Stimulated activated naive CD8-positive, alpha-beta T cell treated with anti-CD3 and anti-CD28 coated beads, Interleukin-15, Interleukin-2, amounts not matched to agents 100 U/mL and 50 U/mL, for 24 hours (primary cell): ENCODE data around the gene PRR33.
A peak's percentile ranks its signal among the peaks of the same experiment; 100 is the strongest.

Experiments used
- ATAC-seq: fragments of 150-1000 bp; cut with Tn5 transposase; one replicate; pipeline ENCODE4 v1.10.0; 2021
- DNase-seq: peaks from one replicate; pipeline ENCODE4 v3.0.0; 2021

Gene PRR33

DNA sequence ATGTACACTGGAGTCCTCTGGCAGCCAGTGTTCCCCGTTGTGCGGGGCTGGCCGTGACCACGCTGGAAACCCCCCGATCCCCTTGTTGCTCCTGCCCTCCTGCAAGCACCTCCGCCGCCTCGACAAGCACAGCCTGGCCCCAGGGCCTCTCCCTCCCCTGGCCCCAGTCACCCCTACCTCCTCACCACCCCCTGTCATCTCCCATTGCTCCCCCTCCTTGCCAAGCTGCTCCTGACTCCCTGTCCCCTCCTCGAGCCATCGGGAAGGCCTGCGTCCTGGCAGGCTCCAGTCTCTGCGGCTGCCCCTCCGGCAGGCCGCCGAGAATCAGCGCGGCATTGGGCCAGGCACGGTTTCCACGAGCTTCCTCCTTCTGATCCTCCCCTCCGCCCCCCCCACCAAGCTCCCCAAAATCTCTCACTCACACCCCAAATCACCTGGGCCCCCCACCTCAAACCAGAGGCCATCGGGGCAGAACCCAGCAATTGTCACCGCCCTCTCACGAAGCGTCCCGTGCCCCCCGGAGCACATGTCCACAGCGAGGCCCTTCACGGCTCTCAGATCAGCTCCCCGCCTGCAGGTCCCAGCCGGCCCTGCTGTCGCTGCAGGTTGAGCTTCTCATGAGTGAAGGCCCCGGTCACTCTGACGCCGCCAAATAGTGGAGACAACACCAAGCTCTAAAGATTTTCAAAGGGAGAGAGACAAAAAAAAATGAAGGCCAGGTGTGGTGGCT lies 44.5 kb downstream of the PRR33 start:
- ATAC-seq (no peak), DNase-seq (no peak)

DNA sequence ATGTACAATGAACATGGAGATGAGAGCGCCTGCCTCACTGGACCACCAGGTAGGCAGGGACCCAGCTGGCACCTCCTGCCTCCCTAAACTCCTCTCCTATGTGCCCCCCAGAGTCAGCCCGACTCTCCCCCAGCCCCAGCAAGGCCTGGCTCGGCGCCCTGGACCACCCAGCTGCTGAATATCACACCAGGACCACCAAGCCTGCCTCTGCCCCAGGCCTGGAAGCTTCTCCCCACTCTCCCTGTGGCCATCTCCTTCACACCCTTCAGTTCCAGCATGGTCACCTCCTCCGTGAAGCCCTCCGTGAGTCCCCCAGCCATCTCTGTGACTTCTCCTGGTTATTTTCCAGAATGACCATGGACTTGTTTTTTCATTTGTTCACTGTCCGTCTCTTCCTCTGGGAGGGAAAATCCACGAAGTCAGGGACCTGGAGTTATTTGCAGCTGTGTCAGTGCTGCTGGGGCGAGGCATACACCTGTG lies 45.2 kb downstream of the PRR33 start:
- ATAC-seq (no peak), DNase-seq (no peak)

DNA sequence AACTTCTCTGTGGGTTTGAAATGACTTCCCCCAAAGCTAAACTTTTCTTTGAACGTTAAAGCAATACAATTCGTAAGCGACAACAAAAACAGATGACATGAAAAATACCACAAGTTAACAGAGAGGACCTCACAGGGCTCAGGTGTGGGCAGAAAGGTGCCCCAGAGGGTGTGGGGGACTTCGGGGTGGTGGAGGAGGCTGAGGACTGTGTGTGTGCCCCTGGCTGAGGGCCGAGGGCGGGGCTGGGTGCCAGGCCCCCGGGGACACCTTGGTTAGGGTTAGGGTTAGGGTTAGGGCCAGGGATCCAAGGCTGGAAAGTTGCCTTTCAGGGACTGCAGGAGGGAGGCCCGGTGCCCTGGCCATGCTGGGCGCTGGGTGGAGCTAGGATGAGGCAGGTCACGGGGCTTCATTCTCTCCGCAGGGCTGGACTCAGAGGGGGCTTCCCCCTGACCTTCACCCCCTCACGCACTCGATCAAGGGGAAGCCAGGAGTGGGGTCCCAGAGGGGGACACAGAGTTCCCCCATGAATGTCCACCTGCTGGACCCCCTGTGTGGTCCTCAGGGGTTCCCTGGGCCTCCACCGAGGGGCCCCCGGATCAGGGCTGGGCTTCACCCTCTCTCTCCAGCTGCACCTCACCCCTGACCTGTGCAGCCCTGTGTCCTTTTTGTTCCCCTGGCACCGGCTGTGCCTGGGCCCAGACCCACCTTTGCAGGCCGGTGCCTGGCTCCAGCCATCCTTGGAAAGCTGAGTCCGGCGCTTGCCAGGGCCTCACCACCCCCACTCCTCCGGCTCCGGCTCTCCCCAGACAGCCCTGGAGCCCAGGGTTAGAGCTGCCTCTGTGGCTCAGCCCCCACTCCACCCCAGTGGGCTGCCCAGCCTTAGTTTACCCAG lies 45.9 kb downstream of the PRR33 start:
- no peak for ATAC-seq
- DNase-seq, result no peak

DNA sequence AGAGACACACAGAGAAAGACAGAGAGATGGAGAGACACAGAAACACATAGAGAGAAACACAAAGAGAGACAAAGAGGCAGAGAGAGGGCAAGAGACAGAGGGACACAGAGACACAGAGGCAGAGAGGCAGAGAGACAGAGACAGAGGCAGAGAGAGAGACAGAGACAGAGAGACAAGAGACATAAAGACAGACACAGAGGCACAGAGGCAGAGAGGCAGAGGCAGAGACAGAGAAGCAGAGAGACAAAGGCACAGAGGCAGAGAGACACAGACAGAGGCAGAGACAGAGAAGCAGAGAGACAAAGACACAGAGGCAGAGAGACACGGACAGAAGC lies 46.6 kb downstream of the PRR33 start:
- no peak for DNase-seq
- no peak for ATAC-seq

DNA sequence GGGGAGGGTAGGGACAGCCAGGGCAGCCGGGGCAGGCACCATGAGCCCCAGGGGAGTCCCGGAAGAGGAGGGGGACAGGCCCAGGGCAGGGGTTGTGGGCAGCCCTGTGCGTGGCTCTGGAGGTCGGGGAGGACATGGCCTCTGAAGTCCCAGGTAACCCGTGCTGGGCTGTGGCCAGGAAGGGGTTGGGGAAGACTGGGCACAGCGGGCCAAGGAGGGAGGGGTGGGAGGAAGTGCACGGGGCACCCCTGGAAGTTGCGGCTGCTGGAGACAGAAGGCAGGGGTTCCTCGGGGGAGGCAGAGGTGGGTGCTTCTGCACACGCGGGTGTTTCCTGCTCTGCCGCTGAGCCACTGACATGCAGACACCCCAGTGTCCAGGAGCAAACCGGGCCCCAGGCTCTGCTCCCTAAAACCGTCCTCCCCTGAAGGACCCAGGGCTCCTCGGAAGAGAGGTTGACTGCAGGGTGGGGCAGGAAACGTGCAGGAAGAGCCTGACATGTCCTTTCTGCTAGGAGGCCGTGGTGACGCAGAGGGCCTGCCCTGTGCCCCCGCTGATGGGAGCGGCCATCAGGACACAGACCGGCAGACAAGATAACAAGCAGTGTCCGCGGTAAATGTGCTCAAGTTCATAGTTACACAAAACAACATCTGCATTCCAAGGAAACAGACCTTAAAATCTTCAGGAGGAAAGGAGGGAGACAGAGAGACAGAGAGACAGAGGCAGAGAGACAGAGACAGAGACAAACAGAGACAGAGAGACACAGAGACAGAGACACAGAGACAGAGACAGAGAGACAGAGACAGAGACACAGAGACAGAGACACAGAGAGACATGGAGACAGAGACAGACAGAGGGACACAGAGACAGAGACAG lies 47.2 kb downstream of the PRR33 start:
- ATAC-seq, result no peak
- peak; percentile 63 for DNase-seq

DNA sequence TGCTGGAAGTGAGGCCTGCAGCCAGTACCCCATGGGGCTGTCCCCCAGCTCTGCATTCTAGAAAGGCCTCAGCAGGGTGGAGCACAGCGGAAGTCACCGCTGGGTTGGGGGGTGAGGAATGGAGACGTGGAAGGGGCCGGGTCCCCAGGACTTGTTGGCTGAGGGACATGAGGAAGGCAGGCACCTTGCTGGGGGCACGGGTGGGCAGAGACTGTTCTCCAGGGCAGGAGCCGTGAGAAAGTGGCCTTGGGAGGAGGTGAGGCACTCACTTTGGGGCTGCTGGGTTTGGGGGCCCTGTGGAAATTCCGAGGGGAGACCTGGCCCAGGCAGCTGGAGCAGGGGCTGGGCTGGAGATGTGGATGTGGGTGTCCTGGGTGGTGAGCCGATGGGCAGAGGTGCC lies 47.9 kb downstream of the PRR33 start:
- DNase-seq (no peak), ATAC-seq (no peak)

DNA sequence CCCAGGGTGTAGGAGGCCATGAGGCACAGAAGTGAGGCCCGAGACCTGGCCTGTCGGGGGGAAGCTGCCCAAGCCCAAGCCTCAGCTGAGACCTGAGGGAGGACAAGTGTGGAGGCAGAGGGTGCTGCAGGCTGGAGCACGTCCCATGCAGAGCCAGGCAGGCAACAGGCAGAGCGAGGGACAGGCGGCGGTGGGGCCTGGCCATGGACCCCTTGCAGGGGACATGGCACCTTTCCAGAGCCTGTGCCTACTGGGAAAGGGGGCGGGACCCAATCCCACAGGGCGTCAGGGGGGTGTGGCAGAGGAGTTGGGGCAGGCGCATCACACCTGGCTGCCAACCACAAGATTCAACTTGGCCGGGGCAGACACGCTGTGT lies 48.6 kb downstream of the PRR33 start:
- no peak for ATAC-seq
- no peak for DNase-seq

DNA sequence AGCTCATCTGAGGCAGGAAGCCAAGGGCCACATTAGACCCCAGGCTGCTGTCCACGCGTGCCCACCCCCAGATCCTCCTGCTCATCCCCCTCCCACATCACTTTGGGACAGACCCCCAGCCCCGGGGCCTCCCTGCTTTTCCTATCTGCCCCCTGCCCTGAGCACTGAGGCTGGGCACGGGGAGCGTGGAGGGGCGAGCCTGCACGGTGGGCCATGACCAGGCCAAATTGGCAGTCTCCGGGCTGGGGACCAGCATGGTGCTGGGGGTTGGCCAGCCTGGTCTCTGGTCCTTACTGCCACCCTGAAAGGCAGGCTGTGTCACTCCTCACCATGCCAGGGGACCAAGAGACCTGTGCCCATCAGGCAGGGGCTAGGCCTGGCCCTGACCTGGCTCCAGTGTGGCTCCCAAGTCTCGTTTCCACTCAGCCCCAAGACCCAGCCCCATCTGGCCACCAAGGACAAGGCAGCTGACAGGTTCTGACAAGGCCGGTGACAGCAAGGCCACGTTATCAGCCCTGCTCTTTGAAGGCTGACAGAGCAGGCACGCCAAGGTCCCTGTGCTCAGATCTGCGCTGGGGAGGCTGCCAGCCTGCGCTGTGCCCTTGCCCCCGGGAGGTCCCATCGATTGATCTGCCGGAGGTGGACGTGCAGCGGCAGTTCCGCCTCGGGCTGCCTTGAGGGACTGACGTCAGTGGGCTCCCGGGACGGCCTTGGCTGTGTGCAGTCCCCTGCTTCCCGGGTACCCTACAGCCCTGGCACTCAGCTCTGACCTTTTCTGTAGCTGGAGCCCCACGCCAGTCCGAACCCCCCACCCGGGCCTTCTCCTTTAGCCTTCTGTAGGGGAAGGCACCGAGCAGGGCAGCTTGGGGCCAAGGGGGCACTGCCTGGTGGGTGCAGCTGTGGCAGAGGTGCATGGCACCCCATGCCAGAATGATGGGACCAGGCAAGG lies 49.3 kb downstream of the PRR33 start:
- ATAC-seq (no peak), DNase-seq (no peak)

DNA sequence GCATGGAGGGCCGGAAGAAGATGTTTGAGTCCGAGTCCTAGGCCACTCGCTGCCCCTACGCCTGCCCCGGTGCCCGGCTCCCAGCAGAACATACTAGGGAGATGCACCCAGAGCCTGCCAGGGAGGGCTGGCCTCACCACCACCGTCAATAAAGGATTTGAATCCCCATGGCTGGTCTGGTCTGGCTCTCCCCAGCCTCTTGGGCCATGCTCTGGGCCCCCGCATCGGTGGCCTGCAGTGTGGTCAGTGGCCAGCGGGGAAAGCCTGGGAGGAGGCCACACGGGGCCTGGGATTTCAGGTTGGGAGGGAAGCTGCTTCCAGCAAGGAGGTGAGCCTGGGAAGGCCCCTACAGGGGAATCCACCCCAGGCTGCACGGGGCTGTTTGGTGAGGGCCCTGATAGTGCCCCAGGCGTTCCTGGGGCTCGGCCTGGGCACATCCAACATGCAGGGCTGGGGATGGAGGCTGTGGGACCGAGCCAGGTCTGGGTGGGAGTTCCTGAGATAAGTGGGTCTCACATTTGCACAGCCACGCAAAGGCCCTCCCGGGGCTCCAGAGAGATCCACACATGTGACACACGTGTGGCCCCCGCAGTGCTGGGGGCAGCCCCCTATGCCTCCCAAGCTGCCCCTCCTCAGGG lies 50.1 kb downstream of the PRR33 start:
- ATAC-seq, result no peak
- no peak for DNase-seq

DNA sequence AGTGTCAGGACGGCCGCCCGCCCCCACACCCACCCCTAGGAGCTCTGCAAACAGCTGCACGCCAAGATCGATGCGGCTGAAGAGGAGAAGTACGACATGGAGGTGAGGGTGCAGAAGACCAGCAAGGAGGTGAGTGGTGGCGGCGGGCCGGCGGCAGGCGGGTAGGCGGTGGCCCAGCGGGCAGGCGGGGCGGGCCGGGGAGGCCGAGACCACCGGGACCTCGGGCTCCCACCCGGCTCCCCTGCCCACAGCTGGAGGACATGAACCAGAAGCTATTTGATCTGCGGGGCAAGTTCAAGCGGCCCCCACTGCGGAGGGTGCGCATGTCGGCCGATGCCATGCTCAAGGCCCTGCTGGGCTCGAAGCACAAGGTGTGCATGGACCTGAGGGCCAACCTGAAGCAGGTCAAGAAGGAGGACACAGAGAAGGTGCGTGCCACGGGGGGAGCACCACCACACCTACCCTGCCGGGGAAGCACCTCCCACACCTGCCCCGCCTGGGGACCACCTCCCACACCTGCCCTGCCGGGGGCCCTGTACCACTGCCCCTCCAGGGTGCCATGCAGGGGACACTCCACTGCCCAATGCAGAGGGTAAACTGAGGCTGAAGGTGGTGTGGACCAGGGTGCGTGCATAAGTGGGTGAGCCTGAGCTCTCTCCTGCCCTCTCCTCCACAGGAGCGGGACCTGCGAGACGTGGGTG lies 50.8 kb downstream of the PRR33 start:
- no peak for ATAC-seq

DNA sequence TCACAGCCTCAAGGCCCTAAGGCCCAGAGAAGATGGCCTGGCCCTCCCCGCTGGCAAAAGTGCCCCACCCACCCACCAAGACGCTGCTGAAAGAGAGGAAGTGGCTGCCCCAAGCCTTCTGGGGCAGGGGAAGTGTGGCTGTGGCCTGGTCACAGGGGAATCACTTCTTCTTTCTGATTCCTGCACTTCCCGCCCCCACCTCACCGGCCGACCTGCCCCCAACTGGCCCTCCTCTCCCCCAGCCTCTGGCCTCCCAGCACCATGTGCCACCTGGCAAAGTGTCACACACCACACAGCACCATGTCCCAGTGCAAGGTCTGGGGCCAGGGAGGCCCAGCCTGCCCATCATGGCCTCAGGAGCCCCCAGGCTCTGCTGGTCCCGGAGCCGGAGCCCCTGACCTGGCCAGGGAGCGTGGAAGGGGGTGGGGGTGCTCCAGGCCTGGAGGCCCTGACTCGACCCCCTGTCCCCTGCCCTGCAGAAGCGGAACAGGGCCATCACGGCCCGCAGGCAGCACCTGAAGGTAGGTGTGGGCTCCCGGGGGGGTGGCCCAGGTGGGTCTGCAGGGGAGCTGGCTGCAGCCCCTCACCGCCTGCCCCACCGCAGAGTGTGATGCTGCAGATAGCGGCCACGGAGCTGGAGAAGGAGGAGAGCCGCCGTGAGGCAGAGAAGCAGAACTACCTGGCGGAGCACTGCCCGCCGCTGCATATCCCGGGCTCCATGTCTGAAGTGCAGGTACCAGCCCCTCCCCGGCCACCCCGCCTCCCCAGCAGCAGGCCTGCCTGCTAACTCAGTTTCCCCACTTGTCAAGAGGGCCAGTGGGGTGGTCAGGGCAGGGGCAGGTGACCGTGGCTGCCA lies 51.5 kb downstream of the PRR33 start:
- DNase-seq (no peak), ATAC-seq (no peak)

More for the DNA sequence above, 50.8 kb downstream of the PRR33 start:
- no peak for DNase-seq

DNA sequence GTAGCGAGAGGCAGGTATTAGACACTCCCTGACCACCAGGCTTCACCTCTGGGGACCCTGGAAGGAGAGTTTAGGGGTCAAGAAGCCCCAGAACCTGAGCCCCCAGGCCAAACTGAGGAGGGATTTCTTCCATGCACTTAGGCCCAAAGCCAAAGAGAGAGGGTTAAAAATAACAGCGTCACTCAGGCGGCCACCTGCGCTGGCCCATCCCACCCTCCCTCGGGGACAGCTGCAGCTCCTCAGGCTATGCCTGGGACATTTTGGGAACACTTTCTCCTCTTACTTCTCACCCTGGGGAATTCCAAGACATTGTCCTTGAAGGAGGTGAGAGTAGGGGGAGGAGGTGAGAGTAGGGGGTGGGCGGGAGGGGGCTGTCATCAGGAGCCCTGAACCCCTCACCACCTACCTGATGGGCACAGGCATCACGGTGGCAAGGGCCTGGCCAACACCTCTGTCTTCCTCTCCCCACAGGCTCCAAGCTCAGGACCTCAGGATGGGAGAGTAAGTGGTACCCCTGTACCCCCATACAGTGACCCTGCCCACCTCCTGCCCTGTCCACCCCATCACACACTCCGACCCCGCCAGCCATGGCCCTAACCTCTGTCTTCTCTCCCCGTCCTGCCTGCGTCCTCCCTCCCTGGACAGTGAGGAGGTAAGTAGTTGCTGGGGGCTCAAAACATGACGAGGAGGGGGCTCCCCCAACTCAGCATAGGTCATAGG lies 52.3 kb downstream of the PRR33 start:
- DNase-seq (no peak), ATAC-seq (no peak)

DNA sequence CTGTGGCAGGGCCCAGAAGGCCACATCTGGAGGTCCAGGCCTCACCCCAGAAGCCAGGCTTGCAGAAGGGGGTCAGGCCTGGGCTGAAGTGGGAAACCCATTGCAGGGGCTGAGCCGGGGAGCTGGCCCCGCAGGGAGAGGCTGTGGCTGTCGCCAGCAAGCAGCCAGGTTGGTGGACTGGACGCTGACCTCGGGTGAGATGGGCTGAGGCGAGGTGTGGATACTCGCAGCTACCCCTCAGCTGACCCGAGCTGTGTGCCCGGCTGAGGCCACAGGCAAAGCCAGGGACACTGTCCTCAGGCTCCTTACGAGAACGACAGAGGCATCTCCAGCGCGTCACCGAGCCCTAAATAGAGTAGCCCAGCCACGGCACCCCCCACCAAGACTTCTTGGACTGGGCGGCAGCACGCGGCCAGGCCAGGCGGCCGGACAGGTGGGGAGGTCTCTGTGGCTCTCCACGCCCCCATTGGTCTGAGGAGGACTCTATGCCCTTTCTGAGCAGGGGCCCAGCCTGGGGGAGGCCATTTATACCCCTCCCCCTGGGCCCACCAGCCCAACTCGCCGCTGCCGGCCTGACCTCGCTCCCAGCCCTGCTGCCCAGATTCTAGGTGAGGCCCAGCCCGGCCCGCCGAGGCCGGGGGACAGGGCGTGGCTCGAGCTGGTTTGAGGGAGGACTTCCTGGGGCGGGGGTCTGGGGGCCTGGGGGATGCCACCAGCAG lies 53.1 kb downstream of the PRR33 start, which contains the start of gene TNNI2:
Gene TNNI2, plus strand, starts transcription at position 556 of the 719 bp plus-strand sequence. CDS start 716 bp downstream, outside the sequence.
- ATAC-seq, result no peak

More for the DNA sequence above, 53.1 kb downstream of the PRR33 start, which contains the start of gene TNNI2:
- DNase-seq, result no peak
